Activated CD4-positive, alpha-beta T cell treated with anti-CD3 and anti-CD28 coated beads, Interleukin-2, amount 50 U/mL, for 48 hours (primary cell): ENCODE measurements around the gene TAMM41.
"Not testable (repeated sequence)": the region's sequence is repeated elsewhere in the genome, so short reads cannot be mapped to it uniquely, and the experiment has no call there.

Source experiments
- DNase-seq, 2 experiments: peaks; one replicate each; pipeline ENCODE4 v3.0.0-alpha.2; 2020

The TAMM41 gene

DNA sequence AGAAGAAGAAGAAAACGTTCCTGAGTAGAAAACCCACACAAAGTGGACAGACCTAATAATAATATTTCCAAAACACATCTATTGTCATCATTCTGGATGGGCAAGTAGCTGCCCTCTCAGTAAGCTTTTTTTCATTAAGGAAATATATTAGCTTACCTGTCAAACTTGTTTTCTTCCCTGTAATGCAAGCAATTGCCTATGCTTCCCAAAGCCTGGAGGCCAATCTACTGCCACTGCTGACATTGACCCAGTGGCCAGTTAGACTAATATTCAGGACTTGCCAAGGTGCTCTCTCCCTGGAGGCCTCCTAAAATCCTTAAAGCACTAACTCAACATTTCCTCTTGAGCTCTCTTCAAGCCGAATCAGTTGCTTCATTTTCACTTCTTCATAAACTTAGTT lies 86.7 kb downstream of the TAMM41 start:
- no peak for DNase-seq

GRCh38 chr3:11757929-11758328 lies 88.8 kb downstream of the TAMM41 start:
- DNase-seq: no peak

DNA sequence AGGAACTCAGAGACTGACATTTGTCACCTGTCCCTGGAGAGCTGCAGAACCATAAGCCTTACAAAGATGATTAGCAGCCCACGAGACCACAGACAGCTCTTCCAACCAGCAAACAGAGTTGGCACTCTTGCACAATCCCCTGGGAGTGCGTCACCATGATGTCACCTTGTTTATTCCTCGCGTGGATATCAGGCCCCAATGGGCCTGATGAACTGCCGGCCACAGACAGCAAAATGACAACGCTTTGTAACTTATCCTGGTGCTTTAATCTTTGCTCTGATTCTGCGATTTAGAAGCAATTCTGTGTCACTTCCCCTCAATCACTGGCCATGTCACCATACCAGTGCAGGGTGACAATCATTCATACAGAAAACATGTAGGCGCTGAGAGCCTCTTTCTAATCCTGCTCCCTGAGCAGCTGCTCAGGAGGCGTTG lies 89.2 kb downstream of the TAMM41 start:
- no peak for DNase-seq

GRCh38 chr3:11755276-11755675 lies 91.4 kb downstream of the TAMM41 start:
- no peak for DNase-seq

GRCh38 chr3:11752254-11752653 lies 94.4 kb downstream of the TAMM41 start:
- DNase-seq: not testable (repeated sequence)

GRCh38 chr3:11748306-11748705 lies 98.4 kb downstream of the TAMM41 start:
- DNase-seq: not testable (repeated sequence)
